ENCODE results near the gene ADTRP.

DNA sequence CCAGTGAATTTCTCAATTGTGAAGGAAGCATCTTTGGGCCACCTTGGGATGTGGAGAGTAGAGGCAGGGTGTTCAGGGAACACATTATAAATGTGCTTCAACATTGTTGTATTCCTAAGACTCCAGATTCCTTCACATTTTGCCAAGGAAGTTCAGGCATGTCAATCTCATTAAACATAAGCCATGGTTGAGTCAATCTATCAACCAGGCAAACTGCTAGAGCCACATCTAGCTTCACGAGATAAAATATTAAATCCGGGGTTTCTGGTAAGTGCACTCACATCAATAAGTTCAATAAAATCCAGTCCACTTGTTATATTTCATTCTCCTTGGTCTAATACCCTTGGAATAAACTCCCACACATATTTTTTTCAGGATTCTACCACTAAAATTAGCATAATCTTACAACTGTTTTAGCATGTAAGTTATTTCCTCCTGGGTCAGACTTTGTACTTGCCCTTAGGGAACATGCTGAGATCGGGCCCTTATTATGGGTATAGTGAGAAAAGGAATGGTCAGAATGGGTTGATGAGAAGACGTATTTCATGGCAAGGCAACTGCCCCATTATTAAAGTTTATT lies 93.6 kb downstream of the ADTRP start:
- TF ChIP-seq, protein P1, sequence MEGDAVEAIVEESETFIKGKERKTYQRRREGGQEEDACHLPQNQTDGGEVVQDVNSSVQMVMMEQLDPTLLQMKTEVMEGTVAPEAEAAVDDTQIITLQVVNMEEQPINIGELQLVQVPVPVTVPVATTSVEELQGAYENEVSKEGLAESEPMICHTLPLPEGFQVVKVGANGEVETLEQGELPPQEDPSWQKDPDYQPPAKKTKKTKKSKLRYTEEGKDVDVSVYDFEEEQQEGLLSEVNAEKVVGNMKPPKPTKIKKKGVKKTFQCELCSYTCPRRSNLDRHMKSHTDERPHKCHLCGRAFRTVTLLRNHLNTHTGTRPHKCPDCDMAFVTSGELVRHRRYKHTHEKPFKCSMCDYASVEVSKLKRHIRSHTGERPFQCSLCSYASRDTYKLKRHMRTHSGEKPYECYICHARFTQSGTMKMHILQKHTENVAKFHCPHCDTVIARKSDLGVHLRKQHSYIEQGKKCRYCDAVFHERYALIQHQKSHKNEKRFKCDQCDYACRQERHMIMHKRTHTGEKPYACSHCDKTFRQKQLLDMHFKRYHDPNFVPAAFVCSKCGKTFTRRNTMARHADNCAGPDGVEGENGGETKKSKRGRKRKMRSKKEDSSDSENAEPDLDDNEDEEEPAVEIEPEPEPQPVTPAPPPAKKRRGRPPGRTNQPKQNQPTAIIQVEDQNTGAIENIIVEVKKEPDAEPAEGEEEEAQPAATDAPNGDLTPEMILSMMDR (conservative IDR thresholded peaks at IDR 0.05), result no peak
- TF ChIP-seq ZFX (IDR thresholded peaks at IDR 0.05), result no peak
